BJ (cell line): ENCODE measurements around the gene MSRB3. TPM values are rescaled to one million over a fixed set of nuclear protein-coding genes. Genes with fewer than 3 reads are reported as not detected.

Experiments
- CTCF ChIA-PET: fragments of 350-600 bp; formaldehyde crosslinking; extraction: SDS; loops from one replicate; lab custom pipeline; 2021; ENCODE audit warnings: antibody characterized with exemption, inconsistent platforms; lab: Yijun Ruan, JAX
- POLR2A ChIA-PET: fragments of 300-600 bp; sonication (Branson Sonifier 250); formaldehyde crosslinking; extraction: SDS; loops from one replicate; lab custom pipeline; 2021; ENCODE audit warnings: antibody characterized with exemption; lab: Charles Lee
- DNase-seq: peaks from one replicate; pipeline ENCODE4 v3.0.0-alpha.2; 2011; ENCODE audit warnings: low read depth
- H3K27me3 ChIP-seq: 2 replicates; pipeline ENCODE4 v1.6.0; 2011; ENCODE audit warnings: low read length; ENCODE audit not compliant: control insufficient read depth, insufficient read depth
- H3K36me3 ChIP-seq: 2 replicates; pipeline ENCODE4 v1.5.1; 2011; ENCODE audit warnings: low read length; ENCODE audit not compliant: control insufficient read depth, insufficient read depth
- H3K4me3 ChIP-seq: 2 replicates; pipeline ENCODE4 v1.5.1; 2011; ENCODE audit warnings: low read depth, mild to moderate bottlenecking, control low read depth, low read length
- CTCF ChIP-seq: IDR thresholded peaks from 2 replicates; pipeline ENCODE4 v1.5.1; 2011; ENCODE audit warnings: low read depth, mild to moderate bottlenecking, control low read depth, inconsistent platforms, low read length, moderate library complexity; ENCODE audit not compliant: insufficient read depth
- polyA plus RNA-seq: library from polyadenylated mRNA; depleted of rRNA; stranded (reverse); fragments of >200 nt; gene quantifications from 2 replicates; pipeline ENCODE4 v1.2.3, GENCODE V29; 2011

The MSRB3 gene
- polyA plus RNA-seq, 1 experiment, result 76.0 TPM

GRCh38 chr12:65335021-65335714 lies 56.7 kb downstream of the MSRB3 start:
- ChIA-PET CTCF (interaction anchor here (0.7 to 1.1 kb wide), 3 partner anchors 189 to 268 kb away, joined by 3 read pairs; no protein-coding TSS in a partner anchor), POLR2A (no interaction called here)
- DNase-seq, result peak; percentile 69
- Histone ChIP-seq H3K4me3 (no peak overlapping the region), H3K27me3 (no peaks in the 10 kb centered on the region), H3K36me3 (peaks cover 4% of the 10 kb centered on the region)
- no peak for TF ChIP-seq CTCF

GRCh38 chr12:65335981-65336380 lies 57.5 kb downstream of the MSRB3 start:
- no peak overlapping the region for H3K4me3 ChIP-seq
- no peaks in the 10 kb centered on the region for H3K27me3 ChIP-seq
- CTCF ChIA-PET, result interaction anchor here (0.7 to 0.8 kb wide), 2 partner anchors 188 to 267 kb away, joined by 3 read pairs; no protein-coding TSS in a partner anchor
- no peak for DNase-seq
- TF ChIP-seq CTCF, result no peak
- peaks cover 4% of the 10 kb centered on the region for H3K36me3 ChIP-seq
- POLR2A ChIA-PET, result no interaction called here

GRCh38 chr12:65339161-65339560 lies 60.7 kb downstream of the MSRB3 start:
- Histone ChIP-seq H3K27me3 (no peaks in the 10 kb centered on the region), H3K4me3 (no peak overlapping the region), H3K36me3 (0 out of 2 replicates have a peak, but pooled peaks cover 1% of the 10 kb centered on the region)
- ChIA-PET POLR2A (no interaction called here), CTCF (no interaction called here)
- no peak for TF ChIP-seq CTCF
- DNase-seq, result no peak

- TF ChIP-seq CTCF, result no peak
- Histone ChIP-seq H3K4me3 (no peak overlapping the region), H3K27me3 (no peaks in the 10 kb centered on the region), H3K36me3 (no peaks in the 10 kb centered on the region)
- ChIA-PET POLR2A (no interaction called here), CTCF (interaction anchor here (0.8 kb wide), 1 partner anchor 15 kb away, joined by 3 read pairs; no protein-coding TSS in a partner anchor)
- no peak for DNase-seq
Measured at GRCh38 chr12:65343230-65343629, 64.7 kb downstream of the MSRB3 start.

- ChIA-PET CTCF (interaction anchor here (0.5 to 1.3 kb wide), 2 partner anchors 186 to 362 kb away, joined by 3 read pairs; no protein-coding TSS in a partner anchor), POLR2A (no interaction called here)
- no peak for DNase-seq
- H3K4me3 ChIP-seq, result no peak overlapping the region
- H3K36me3 ChIP-seq, result no peaks in the 10 kb centered on the region
- no peak for TF ChIP-seq CTCF
- H3K27me3 ChIP-seq, result no peaks in the 10 kb centered on the region
Measured at GRCh38 chr12:65343801-65344200, 65.3 kb downstream of the MSRB3 start.
